GM19395 (cell line): Measurements from ENCODE around the gene PRKAR1B.

Source experiments
- ATAC-seq: cut with Tn5 transposase; IDR thresholded peaks from one replicate; pipeline ENCODE4 v1.9.1; 2021; ENCODE audit warnings: mild to moderate bottlenecking, moderate library complexity; ENCODE audit not compliant: unreplicated experiment

Gene PRKAR1B

DNA sequence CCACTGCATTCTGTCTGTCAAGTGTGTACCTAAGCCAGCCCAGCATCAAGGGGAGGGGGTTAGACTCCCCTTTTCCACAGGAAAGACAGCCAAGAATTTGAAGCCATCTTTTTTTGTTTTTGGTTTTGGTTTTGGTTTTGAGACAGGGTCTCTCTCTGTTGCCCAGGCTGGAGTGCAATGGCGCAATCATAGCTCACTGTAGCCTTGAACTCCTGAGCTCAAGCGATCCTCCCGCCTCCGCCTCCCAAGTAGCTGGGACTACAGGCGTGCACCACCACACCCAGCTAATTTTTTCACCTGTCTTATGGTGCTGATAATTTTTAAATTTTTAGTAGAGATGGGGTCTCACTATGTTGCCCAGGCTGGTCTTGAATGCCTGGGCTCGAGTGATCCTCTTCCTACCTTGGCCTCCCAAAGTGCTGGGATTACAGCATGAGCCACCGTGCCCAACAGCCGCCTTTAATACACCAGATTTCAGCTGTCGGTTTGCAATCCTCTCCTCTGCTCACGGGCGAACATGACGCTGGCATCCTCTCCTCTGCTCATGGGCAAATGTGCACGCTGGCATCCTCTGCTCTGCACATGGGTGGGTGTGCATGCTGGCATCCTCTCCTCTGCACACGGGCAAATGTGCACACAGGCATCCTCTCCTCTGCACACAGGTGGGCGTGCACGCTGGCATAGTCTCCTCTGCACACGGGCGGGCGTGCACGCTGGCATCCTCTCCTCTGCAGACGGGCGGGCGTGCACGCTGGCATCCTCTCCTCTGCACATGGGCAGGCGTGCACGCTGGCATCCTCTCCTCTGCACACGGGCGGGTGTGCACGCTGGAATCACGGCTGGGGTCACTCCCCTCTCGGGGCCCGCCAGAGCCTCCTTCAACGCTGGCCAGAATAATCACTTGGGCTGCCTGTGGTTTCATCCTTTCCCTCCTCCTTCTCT, 151.4 kb downstream of the PRKAR1B start:
- ATAC-seq, result no peak

DNA sequence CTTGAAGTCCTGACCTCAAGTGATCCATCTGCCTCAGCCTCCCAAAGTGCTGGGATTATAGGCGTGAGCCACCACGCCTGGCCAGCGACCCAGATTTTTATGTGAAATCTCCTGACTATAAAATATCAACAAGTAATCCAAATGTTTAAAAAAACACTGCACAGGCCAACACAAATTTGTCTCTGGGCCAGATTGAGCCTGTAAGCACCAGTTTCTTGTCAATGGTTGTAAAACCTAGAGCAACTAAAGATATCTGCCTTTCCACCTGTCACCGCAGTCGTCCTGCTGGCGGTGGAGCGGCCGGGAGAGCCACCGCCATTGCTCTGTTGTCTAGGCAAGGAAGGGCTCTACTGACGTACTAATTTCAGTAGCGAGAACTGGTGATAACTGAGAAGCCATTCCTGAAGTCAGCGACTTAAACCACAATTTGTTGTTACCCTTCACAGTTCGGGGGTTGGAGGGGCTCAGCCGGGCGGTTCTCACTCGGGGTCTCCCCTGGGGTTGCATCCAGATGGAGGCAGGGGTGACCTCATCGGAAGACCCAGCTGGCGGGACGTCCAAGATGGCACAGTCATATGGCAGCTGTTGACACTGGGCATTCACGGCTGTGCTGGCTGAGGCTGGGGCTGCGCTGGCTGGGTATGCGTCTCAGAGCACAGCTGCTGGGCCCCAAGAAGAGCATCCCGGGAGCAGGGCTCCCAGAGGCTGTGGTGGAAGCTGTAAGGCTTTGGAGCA, 152.3 kb downstream of the PRKAR1B start:
- no peak for ATAC-seq

- ATAC-seq, result no peak
Observed at GRCh38 chr7:573933-574381, 153.1 kb downstream of the PRKAR1B start.

DNA sequence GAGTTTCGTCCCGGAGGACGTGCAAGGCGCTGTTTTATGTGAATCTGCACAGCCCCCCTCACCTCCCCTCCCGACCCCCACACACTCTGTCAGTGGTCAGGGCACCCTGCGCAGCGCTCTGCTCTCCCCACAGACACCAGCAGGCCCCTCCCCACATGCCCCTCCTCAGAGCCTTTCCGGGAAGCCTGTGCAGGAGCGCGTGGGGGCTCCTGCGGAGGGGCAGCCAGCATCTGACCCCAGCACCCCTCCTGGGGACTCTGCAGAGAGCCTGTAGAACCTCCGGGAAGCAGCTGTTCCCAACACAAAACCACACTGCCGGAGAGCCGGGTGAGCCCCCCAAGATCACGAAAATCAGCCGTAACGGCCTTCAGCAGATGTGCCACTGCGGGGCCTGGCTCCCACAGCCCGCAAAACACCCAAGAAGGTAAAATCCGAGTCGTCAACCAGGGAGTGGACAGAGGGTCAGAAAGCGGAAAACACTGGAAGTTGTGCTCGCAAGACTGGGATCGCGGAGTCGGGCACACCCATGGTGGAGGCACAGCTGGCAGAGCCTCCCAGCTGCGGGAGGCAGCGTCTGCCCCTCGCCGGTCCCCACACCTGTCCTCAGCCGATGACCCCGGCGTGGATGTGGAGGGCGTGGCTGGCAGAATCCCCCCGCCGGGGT, 153.7 kb downstream of the PRKAR1B start:
- ATAC-seq, result no peak

DNA sequence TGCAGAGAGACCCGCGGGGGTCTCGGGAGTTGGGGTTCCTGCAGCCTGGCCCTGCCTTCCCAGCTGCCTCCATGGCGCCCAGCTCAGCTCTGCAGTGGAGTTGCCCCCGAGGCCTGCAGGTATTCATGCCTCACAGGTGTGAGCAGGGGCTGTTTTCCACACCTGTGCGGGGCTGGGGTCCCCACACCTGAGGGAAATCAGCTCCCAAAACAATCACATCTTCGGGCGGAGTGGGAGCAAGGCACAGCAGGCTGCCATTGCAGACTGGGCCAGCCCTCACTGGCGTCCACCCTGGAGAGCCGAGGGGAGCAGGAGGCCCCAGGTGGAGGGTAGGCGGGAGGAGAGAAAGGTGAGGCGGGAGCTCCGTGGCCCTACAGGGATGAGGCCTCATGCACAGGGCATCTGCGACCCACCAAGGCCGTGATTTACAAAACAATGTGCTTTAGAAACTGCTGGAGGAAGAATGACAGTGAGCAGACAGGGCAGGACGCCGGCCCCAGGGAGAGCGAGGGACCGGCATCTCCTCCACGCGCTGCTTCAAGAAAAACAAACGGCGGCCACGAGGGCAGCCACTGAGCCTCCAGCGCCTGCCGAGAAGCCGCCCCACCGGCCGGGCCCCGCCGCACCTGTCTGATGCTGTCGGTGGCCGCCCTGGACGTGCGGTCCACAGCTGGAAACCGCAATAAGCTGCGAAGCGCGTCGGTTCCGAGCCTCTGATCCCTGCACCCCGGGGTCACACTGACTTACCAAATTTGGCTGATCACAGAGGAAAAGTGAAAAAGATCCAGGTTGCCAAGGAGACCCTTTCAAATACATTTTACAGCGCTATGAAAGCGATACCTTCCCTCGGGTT, 154.4 kb downstream of the PRKAR1B start:
- no peak for ATAC-seq

DNA sequence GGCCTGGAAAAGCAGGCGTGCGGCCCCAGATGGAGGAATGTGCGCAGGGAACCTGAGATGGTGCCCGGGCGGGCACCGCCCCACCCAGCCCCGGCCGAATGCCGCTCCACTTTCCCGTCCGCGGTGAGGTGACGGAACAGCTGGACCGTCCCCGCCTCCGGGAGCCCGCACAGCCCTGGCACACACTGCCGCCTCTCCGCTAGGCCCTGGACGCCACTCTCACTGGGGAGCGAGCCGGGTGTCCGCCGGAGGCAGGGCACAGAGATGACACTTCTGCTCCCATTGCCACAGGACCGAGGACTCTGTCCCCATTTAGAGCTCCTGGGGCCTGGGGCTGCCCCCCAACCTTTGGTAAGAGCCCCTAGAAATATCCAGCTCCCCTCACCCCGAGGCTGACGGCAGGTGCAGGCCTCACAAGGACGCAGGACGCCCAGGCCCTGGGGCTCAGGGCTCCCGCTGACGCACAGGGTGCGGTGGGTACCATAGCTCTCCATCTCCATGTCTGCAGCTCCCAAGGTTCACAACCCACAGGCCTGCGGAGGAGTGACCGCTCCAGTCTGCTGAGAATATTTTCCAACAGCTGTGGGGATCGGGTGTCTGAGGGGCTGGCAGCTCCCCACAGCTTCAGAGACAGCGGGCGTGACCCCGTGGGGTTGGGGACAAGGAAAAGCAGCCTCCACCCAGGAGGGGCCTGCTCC, 155.2 kb downstream of the PRKAR1B start:
- ATAC-seq, result no peak

- no peak for ATAC-seq
Observed at GRCh38 chr7:571096-571717, 155.9 kb downstream of the PRKAR1B start.

DNA sequence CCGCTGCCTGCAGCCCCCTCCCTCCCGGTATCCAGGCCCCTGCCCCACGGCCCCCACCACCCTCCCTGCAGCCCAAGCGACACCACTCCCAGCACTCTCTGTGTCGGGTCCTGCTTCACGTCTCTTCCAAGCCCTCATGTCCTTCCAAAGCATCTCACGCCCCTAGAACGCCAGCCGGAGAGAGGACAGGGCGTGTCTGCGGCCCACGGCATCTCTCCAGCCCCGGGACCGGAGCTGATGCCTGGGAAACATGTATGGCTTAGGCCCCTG, 156.3 kb downstream of the PRKAR1B start:
- ATAC-seq, result no peak

DNA sequence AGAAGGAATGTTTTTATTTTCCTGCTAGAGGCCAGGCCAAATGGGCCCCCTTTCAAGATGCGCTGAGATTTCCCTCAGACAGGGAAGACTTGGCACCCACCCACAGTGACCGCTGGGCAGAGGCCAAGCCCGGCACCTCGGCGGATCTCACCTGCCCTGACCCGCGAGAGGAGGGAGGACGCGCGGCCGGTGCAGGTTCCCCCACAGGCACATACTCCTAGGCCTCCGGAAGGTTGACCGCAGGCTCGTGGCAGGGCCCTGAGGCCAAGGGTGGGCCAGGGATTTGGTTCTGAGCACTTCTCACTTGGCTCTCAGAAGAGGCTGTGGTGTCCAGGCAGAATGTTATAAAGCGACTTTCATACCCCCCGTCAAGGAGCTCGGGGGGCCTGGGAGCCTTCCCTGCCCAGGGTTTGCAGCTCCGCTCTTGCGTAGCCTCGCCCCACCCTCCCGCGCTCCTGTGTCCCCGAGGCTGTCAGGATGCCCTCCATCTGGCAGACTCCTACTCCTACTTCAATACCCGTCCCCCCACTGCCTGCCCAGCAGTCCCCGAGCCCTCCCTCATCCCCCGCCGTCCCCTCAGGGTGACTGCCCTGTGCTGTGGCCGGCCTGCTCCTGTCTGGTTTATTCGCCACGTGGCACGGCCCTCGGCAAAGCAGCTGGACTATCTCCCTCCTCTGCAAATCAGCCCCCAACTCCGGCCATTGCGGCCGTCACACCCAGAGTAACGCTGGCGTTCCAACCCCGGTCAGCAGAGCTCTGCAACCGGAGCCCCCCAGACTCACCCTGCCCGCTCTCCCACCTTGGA, 156.9 kb downstream of the PRKAR1B start:
- ATAC-seq, result no peak

- ATAC-seq, result no peak
Observed at GRCh38 chr7:569071-569855, 157.8 kb downstream of the PRKAR1B start.

DNA sequence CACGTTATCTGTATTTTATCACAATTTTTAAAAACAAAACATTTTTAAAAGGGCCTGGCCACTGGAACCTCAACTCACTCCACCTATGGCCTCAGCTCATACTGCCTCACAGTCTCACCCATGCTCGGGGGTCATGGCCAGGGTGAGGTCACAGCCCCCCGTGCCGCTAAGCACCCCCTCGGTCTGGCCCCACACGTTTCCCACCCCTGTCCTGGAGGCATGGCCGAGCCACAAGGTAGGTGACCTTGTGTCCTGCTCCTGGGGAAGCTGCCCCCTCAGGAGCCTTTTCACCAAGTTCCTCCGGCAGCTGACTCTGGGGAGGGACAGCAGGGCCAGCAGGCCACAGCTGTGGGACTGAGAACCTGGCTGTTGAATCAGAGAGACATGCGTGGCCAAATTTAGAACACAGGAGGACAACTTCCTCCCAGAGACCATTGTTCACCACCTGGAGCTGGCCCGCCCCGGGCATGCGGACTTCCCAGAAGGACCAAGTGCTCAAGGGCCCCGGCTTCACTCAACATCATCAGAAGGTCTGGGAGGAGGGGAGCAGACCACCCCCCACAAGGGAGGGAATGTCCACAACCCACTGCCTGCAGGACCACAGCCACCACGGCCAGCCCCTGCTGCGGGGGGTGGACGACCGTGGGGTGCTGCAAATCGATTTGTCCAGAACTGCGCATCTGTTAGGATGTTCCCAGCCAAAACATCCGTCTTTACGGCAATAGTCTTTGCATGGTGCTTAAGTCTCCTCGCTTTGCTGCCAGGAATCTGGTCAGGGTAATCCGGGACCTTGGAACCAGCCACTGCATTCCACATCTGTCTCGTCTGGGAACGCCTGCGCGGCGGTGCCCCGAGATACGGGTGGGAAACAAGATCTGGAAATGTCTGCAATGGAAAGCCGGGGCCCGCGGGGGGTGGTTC, 158.8 kb downstream of the PRKAR1B start:
- no peak for ATAC-seq

GRCh38 chr7:567305-567883, 159.7 kb downstream of the PRKAR1B start:
- no peak for ATAC-seq

GRCh38 chr7:566100-566499, 161.0 kb downstream of the PRKAR1B start:
- ATAC-seq, result no peak

- ATAC-seq, result no peak
Observed at GRCh38 chr7:564176-564865, 162.8 kb downstream of the PRKAR1B start.

DNA sequence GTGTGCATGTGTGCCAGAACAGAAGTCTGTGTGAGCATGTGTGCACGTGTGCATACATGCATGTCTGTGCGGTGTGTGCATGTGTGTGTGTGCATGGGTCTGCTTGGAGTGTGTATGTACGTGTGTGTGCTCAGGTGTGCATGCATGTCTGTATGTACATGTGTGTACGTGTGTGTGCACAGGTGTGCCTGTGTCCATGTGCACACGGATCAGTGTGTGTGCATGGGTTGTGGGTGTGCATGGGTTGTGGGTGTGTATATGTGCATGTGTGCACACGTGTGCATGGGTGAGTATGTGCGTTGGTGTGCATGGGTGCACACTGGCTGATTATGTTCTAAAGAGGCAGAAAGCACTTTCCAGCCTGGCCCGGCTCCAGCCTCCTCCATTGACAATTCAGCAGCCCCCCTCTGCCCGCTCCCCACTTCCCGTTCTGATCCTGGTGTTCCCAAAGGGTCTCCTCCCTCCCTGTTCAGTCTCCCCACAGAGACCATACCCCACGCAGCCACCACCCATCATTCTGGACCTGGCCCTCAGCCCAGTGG, 163.4 kb downstream of the PRKAR1B start:
- no peak for ATAC-seq
